GM12875 (cell line): Measurements from ENCODE around the gene FERMT1.
"Not testable (repeated sequence)": the region's sequence is repeated elsewhere in the genome, so short reads cannot be mapped to it uniquely, and the experiment has no call there.

Source experiments
- H3K4me3 ChIP-seq: one replicate; pipeline ENCODE4 v1.5.1; 2011; ENCODE audit warnings: low read depth, low read length, control low read depth
- TF ChIP-seq, protein P1 (sequence below): IDR thresholded peaks from 2 replicates; pipeline ENCODE4 v1.5.1; 2011; ENCODE audit warnings: low read depth, mild to moderate bottlenecking, control low read depth, inconsistent platforms, low read length, moderate library complexity, borderline replicate concordance; ENCODE audit not compliant: insufficient read depth

The FERMT1 gene

GRCh38 chr20:6034134-6034969, 88.5 kb downstream of the FERMT1 start:
- TF ChIP-seq, protein P1, sequence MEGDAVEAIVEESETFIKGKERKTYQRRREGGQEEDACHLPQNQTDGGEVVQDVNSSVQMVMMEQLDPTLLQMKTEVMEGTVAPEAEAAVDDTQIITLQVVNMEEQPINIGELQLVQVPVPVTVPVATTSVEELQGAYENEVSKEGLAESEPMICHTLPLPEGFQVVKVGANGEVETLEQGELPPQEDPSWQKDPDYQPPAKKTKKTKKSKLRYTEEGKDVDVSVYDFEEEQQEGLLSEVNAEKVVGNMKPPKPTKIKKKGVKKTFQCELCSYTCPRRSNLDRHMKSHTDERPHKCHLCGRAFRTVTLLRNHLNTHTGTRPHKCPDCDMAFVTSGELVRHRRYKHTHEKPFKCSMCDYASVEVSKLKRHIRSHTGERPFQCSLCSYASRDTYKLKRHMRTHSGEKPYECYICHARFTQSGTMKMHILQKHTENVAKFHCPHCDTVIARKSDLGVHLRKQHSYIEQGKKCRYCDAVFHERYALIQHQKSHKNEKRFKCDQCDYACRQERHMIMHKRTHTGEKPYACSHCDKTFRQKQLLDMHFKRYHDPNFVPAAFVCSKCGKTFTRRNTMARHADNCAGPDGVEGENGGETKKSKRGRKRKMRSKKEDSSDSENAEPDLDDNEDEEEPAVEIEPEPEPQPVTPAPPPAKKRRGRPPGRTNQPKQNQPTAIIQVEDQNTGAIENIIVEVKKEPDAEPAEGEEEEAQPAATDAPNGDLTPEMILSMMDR: no peak
- H3K4me3 ChIP-seq: no peak overlapping the region

GRCh38 chr20:6032907-6033306, 89.9 kb downstream of the FERMT1 start:
- not testable (repeated sequence) for H3K4me3 ChIP-seq

DNA sequence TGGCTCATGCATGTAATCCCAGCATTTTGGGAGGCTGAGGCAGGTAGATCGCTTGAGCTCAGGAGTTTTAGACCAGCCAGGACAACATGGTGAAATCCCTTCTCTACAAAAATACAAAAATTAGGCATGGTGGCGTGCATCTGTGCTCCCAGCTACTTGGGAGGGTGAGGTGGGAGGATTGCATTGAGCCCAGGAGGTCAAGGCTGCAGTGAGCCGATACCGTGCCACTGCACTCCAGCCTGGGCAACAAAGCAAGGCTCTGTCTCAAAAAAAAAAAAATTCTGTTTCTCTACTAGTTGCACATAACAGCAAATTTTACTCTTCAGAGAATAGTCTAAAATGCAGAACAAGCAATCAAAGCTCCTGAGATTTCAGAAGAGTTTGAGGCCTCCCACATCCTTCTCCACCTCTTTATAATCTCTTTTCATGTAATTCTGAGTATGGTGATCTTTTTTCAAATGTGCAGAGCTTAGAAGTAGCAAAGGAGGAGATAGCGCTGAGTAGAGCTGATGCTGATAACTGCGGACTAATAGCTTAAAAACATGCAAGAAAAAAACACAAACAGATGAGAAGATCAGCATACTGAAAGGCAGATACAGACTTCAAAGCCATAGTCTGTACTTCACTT, 92.3 kb downstream of the FERMT1 start:
- TF ChIP-seq, protein P1: no peak
- H3K4me3 ChIP-seq: no peak overlapping the region

DNA sequence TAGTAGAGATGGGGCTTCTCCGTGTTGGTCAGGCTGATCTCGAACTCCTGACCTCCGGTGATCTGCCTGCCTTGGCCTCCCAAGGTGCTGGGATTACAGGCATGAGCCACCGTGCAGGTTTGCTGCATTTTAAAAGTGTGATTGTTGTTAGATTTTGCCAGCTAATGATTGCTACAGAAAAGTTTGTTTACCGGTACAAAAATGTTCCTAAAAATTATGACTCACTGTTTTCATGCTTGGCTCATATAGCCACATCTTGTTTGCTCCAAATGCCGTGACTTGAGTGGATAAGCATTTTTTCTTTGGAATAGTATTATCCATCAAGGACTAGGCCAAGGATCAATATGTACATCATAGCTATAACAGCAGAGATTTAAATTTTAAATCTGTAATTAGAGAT, 93.3 kb downstream of the FERMT1 start:
- TF ChIP-seq, protein P1: no peak
- no peak overlapping the region for H3K4me3 ChIP-seq

GRCh38 chr20:6028818-6029217, 94.0 kb downstream of the FERMT1 start:
- TF ChIP-seq, protein P1: no peak
- H3K4me3 ChIP-seq: no peak overlapping the region

DNA sequence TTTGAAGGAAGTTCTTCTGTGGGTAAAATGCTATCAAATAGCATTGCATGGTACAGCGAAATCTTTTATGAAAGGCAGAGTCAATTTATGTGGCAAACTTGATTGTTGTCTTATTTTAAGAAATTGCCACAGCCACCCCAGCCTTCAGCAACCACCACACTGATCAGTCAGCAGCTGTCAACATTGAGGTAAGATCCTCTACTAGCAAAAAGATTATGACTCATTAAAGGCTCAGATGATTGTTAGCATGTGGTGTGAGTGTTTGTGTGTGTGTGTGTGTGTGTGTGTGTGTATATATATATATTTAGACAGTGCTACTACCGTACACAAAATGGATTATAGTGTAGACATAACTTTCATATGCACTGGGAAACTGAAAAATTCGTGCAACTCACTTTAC, 96.8 kb downstream of the FERMT1 start:
- no peak overlapping the region for H3K4me3 ChIP-seq
- TF ChIP-seq, protein P1: no peak
